NCI-H1436 treated with DMSO at 0.1 percent for 48 hours (cell line): Measurements from ENCODE around the gene PPP2R2C.

ENCODE experiments used
- DNase-seq: peaks from one replicate; lab custom pipeline; 2025; lab: John Stamatoyannopoulos, UW

The PPP2R2C gene

GRCh38 chr4:6494431-6495295, 22.2 kb upstream of the PPP2R2C start:
- no peak for DNase-seq

GRCh38 chr4:6493658-6494304, 21.4 kb upstream of the PPP2R2C start:
- DNase-seq: no peak

GRCh38 chr4:6492861-6493657, 20.6 kb upstream of the PPP2R2C start:
- DNase-seq: no peak

GRCh38 chr4:6492027-6492590, 19.7 kb upstream of the PPP2R2C start:
- no peak for DNase-seq

- no peak for DNase-seq
These were observed 18.8 kb upstream of the PPP2R2C start for GRCh38 chr4:6491235-6491634.

- DNase-seq: no peak
These were observed 17.5 kb upstream of the PPP2R2C start for GRCh38 chr4:6489927-6490326.

- DNase-seq: no peak
These were observed 15.1 kb upstream of the PPP2R2C start for GRCh38 chr4:6487466-6487865.

- DNase-seq: no peak
These were observed 8.2 kb upstream of the PPP2R2C start for GRCh38 chr4:6480534-6481088.

GRCh38 chr4:6478546-6479220, 6.3 kb upstream of the PPP2R2C start:
- no peak for DNase-seq

- no peak for DNase-seq
These were observed 4.5 kb upstream of the PPP2R2C start for GRCh38 chr4:6476893-6477292.

- DNase-seq: no peak
These were observed 3.1 kb upstream of the PPP2R2C start for GRCh38 chr4:6475492-6476020.

- DNase-seq: no peak
These were observed 2.5 kb upstream of the PPP2R2C start for GRCh38 chr4:6474705-6475457.

GRCh38 chr4:6474053-6474568, 1.7 kb upstream of the PPP2R2C start:
- DNase-seq: no peak

- no peak for DNase-seq
These were observed 1.0 kb upstream of the PPP2R2C start for GRCh38 chr4:6473264-6474052.

GRCh38 chr4:6472008-6472386, 417 bp downstream of the PPP2R2C start:
- no peak for DNase-seq

- no peak for DNase-seq
These were observed 957 bp downstream of the PPP2R2C start for GRCh38 chr4:6471307-6472007.

- no peak for DNase-seq
These were observed 1.7 kb downstream of the PPP2R2C start for GRCh38 chr4:6470502-6471306.
